SW 1271 (cell line): ENCODE measurements around the gene TXNDC5.
"Not testable (repeated sequence)": the region's sequence is repeated elsewhere in the genome, so short reads cannot be mapped to it uniquely, and the experiment has no call there.

Experiments
- DNase-seq, 2 experiments: peaks; one replicate each; lab custom pipeline; 2025; lab: John Stamatoyannopoulos, UW

The TXNDC5 gene

DNA sequence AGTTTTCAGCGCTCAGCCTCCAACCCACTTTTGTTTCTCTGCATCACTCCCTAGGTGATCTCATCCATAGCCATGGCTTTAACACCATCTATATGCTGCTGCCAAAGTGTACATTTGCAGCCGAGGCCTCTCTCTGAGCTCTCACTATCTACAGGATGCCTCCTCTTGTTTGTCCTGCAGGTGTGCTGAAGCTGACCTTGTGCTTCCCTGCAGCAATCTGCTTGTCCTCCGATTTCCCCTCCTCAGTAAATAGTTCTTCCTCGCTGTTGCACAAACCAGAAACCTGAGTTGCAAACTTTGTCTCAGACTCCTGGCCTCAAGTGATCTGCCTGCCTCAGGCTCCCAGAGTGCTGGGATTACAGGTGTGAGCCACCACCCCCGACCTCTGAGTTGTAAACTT, 3.7 kb upstream of the TXNDC5 start:
- DNase-seq: no peak

DNA sequence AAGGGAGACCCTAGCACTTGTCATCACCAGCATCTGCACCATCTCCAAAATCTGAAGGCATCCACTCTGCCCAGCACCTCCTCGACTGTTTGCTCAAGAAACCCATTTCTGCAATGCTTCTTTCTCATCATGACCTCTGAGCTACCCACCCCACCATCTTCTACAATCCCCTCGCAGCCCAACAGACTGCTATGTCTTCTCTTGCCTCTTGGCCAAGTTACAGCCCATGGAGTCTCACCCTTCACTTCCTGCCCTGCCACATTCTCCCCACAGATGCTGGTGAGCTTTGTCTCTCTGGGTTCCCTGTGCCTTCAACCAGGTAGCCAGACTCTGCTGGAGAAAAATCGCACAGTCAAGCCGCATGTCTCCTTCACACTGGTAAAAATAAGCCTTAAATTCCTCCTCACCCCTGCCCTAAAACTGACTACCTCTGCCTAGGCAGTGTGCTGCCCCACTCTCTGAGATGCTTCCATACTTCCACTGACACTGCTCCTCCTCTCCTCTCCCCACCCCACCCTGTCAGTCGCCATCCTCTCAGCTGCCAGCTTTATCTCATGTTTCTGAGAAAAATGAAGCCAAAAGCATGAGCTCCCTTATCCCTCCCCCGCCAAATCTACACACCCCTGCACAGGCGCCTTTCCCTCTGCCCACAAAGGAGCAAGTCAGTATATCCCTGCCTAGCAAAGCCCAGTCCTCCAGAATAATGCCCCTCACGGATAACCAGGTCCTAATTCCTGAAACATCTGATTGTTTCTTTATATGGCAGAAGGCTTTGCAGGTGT, 2.3 kb upstream of the TXNDC5 start:
- DNase-seq: no peak

DNA sequence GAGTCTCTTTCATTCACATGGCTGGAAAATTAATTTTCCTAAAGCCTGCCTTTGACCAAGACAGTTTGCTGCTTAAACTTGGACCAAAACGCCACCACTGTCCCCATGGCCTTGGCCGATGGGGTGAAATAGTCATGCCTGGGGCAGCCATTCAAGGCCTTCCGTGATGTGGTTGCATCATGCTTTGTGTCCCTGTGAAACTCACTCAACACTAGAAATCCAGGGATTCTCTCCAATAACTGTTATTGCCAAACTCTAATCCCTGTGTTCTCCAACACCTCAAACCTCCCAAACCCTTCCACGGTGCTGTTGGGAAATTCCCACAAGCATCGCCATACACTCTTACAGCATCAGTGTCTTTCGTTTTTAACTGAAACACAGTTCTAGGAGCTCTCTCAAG, 1.4 kb upstream of the TXNDC5 start:
- no peak for DNase-seq

DNA sequence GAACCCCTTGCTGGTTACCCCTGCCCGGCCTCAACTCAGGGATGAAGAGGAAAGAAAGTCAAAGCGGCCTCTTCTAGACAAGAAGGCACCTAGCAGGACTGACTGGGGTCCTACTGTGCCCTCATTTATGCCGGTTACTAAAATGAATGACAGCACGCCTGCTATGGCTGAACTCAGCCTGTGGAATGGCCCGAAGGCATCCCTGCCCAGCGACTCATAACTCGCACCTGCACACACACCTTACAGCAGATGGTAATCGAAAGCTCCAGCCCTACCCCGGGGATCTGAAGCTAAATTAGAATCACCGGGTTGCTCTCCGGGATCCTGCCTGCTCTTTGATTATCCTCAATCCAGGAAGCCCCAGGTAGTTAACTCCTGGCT, 747 bp upstream of the TXNDC5 start:
- DNase-seq: no peak

DNA sequence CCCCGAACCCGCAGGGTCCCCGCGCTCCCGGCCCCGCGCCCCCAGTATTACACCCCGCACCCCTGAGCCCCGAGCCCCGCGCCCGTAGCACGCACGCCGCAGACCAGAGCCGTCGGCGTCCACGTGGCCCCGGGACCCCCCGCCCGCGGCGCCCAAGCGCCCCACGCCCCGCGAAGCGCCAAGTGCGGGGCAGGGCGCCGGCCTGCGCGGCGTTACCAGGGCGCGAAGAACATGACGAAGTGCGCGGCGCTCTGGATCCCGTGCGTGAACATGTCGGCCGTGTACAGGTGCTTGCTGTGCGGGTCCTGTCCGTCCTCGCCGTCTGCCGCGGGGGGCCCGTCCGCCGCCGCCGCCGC, 312 bp downstream of the TXNDC5 start:
- DNase-seq: no peak

DNA sequence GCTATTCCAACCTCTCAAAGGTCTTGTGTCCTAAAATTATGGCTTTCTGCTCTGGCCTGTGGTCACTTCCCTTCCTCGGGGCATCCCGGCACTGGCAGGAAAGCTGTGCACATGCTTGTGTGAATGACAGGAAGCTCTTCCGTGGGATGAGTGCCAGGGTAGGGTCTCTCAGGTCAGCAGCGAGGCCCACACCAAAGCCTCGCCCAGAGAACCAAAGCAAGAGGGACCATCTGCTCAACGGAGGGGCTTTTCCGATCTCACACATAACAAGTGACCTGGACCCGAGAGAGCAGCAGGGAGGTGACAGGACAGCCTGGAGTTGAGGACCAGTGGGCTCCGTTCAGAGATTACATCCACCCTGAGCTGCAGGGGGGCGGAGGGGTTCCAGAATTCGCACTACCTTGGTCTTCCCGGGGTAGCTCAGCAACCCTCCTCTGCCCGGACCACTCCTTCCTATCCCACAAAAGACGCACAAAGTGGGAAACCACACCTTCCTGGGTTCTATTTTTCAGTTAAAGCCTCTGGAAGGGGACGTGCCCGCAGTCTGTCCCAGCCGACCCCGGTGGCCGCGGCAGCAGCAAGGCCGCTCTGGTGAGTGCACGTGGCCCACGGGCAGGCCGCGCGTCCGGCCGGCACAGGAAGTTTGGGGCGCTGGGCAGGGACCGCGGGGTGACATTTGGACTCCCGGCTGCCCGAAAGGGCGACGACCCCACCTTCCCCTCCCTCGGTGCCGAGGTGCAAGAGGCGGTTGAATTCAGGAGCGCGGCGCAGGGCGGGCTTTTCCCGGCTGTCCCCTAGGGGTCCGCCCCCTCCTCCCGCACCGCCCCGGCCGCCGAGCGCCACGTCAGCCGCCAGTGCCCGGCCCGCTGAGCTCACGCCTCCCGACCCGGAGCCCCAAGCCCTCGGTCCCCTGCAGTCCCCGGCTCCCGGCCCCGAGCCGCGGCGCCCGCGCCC, 988 bp downstream of the TXNDC5 start:
- peak in 1 of 2 experiments; percentile 64 for DNase-seq

DNA sequence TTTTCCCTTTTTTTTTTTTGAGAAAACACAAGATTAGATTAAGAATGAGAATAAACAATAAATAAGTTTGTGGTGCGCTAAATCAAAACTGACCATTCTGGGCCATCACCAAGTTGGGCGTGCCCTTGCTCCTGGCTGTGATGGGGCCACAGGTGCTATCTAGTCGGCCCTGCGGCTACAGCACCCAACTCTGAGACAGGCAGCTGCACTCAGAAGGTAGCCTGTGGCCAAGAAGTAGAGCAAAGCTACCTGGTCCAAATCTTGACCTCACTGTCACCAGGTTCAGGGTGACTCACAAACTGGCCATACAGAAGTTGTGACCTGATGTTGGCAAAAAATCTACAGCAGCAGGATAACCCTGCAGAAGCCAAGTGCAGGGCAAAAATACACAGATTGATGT, 3.4 kb downstream of the TXNDC5 start:
- no peak for DNase-seq

DNA sequence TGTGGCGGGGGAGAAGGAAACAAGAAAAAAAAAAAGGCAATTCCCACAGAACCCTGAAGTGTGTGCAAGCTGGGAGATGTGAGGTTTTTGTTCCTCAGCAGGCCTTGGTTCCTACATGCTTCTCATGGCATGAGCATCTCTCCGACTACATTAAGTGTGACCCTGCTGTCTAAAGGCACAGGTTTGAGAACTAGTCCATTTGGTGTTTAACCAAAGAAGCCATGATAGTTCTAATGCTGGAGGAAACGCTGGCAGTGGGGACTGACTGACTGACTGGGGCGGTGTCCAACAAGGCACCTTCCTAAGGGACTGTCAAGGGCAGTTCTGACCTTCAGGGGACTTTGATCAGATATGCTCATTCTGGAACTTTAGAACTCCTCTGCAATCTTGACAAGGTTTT, 3.8 kb downstream of the TXNDC5 start:
- no peak for DNase-seq

DNA sequence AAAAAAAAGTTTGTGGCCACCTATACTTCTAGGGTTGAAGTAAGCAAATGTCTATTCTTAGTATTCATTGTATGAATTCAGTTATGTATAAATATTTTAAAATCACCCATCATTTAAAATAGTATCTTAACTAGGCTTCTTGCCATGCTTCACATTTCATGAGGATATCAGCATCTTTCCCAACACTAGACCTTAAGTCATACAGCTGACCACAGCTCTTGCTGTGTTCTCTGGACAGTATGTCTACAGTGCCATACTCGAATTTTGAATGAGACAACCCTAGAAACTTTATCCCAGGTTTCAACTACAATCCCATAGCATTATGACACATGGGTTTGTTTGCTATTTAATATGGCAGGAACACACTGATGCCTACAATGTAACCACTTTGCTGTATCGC, 5.2 kb downstream of the TXNDC5 start:
- no peak for DNase-seq

DNA sequence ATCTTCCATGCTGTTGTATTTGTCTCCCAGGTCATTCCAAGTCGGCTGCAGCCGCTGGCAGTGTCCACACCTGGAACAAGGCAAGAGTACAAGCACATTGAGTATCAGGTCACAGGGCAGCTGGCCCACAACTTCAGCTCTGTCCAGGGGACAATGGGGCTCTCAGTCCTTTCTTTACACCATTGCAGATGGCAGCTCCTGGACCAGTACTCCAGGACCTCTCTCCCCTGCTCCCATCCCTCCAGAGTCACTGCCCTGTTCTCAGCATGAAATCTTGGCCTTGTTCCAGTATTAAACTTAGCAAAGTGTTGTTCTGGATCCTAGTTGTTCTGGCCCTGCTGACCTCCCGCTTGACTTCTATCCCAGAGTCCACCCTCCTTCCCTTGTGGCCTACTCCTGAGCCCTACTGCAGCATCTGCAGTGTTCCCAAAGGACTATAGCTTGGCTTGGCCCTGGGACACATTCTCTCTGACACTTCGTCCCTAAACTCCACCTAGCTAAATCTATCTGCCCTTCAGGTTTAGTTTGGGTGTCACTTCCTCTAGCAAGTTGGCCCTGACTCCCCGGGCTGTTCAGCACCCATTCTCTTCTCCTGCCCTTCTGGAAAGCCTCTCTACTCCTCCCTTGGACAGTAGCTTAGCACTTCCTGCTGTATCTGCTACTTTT, 5.8 kb downstream of the TXNDC5 start:
- DNase-seq: no peak

DNA sequence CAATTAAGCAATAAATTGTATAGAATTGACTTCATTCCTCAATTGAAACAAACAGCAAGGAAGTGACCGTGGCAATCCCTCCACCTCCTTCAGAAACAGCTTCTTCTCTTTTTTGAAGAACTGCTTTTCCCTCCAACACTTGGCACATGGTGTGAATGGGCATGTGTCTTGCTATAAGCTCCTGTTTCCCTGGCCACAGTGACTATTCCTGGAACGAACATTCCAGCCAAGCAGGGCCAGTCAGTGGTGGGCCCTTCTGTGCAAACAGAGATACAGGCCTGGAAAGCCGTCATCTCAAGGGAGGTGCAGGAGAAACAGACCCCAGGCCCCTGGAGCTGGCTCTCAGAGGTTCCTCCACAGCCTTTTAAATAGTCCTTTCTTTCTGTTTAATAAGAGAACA, 6.9 kb downstream of the TXNDC5 start:
- no peak for DNase-seq

DNA sequence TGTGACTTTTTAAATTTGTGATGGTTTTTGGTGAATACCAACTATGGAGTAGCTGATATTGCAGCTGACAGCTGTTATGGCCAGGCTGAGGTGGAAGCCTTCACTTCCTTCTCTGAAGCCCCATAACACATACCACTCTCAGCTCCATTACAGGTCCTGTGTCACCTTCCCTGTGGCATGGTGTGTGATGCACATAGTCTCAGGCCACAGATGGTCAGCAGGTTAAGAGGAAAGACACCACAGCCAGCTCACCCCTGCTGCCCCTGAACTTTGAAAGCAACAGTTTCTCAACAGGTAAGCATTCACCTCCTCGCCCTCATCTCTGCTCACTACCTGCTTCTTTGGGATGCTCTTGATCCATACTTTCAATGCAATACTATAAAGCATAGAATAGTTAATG, 7.7 kb downstream of the TXNDC5 start:
- no peak for DNase-seq

DNA sequence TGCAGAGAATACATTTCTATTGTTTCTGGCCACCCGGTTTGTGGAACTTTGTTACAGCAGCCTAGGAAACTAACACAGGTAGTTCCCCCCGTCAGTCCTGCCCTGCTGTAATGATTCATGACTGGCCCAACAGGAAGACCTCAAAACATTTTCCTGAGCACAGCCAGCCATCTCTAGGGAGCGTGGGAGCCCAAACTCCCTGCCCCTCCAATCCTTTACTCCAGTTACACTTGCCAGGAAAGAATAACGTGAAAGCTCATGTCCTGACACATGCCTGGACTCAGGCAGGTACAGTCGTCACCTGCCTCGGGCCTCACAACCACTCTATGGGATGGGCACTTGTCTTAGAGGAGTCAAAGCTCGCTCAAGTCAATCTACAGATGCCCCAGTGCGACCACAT, 8.4 kb downstream of the TXNDC5 start:
- DNase-seq: no peak

DNA sequence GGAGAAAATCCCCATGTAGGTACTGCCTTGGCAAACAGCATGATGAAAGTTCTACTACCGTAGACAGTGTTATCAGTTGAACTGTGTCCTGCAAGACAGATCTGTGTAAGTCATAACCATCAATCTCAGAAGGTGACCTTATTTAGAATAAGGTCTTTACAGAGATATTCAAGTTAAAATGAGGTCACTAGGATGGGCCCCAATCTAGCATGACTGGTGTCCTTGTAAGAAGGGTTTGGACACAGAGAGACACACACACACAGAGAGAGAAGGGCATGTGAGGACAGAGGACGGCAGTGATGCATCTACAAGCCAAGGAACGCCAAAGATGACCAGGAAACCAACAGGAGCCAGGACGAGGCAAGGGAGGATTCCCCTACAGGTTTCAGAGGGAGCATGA, 8.8 kb downstream of the TXNDC5 start:
- DNase-seq: no peak

DNA sequence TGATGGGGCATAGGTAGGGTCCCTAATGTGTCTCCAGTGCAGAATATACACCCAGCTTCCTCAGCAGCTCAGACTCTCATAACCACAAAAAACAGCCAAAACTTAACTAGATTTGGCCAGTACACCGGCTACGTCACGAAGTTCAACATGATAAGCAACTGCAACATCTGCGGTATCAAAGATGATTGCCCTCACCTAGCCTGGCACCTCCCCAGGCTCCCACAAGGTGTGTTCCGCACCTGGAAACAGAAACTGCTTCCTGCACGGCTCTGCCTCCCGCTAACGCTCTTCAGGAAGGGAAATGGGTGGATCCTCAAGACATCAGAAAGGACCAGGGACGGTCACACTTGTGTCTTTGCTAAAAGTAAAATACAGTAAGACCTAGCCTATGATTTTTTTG, 9.5 kb downstream of the TXNDC5 start:
- DNase-seq: no peak

DNA sequence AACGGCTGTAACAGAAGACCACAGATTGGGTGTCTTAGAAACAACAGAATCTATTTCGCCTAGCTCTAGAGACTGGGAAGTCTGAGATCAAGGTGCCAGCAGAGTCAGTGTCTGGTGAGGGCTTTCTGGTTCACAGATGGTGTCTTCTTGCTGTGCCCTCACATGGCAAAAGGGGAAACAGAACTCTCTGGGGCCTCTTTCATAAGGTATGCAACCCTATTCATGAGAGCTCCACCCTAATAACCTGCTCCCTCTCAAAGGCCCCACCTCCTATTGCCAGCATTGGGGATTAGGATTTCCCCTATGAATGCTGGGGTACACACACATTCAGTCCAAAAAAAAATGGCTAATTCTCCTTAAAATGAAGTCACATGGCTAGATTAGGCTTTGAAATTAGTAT, 10.0 kb downstream of the TXNDC5 start:
- no peak for DNase-seq

DNA sequence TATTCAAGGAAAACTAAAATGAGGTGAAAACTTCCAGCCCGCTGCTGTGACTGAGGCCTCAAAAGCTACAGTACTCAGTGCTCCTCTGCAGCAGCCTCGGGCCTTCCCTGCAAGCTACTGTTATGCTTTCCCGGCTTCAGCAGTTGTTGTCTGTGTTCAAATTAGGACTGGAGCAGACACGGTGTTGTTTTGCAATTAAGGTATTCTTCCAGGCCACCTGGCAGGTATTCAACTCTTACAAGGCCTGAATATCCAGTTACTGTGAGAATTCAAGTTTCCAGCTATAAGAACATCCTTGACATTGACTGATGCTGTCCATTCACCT, 10.7 kb downstream of the TXNDC5 start:
- DNase-seq: no peak

DNA sequence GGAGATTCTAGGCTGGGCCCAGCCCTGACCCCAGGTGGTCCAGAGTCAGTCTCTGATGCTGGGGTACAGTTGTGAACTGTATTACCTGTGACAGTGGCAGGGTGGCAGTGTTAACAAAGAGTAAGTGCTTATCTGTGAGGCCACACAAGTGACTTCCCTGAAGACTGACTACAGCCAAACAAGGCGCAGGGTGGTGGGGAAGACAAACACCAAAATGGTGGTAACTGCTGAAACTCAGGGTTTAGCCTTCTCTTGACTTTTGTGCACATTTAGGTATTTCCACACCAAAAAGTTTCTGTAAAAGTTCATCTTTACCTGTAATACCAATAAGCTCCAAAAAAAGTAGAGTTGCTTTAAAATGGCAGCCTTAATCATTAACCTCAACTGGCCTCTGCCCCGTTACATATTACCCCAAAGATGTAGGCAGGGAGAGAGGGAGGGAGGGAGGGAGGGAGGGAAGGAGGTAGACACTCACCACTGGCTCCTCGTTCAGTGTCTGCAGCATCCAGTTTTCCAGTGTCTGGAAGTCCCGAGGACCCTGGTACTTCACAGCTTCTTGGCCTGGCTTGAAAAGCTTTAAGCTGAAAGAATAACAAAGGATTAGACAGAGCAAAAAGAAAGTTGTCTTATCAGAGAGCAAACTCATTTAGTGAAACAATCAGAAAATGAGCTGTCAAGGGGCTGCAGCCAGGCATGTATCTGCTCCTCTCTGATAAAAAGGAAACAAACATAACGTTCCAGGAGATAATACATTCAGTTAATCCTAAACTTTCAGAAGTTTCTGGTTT, 11.3 kb downstream of the TXNDC5 start:
- DNase-seq: peak in 1 of 2 experiments; percentile 11

DNA sequence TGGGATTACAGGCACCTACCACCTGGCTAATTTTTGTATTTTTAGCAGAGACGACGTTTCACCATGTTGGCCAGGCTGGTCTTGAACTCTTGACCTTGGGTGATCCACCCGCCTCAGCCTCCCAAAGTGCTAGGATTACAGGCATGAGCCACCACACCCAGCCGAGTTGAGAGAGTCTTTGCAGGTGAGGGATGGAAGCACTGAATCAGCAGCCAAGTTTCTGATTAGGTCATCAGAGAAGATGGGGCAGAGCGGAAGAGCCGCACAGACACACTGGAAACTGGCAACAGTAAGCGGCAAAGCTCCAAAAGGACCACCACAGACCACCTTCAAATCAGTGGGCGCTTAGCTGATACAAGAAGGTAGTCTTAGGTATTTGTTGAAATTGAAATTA, 12.4 kb downstream of the TXNDC5 start:
- not testable (repeated sequence) for DNase-seq

DNA sequence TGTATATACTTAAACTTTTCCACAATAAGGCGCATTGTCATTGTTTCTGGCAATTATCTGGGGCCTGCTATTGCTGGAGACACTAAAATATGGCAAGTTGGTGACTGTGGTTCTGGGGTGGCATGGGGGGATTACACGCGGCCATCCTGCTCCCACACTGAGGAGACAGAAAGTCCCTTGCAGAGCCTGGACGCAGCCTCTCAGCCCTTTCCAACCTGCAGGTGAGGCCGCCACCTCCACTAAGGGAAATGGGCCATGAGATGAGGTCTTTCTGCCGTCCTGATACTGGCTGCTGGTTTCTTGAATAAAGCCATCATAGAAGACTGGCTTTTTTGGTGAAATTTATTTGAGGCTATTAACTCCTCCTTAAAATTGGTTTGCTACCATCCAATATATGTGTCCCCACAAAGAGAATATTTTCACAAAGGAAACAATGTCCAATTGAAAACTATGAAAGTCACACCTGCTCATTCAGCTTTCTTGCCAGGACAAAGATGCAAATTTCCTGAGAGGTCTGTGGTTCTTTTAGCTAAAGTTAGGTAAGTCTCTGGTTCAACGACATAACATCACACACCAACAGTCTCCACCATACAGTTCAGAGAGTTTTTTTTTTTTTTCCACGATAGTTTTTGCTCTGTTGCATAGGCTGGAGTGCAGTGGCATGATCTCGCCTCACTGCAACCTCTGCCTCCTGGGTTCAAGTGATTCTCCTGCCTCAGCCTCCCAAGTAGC, 13.0 kb downstream of the TXNDC5 start:
- no peak for DNase-seq

DNA sequence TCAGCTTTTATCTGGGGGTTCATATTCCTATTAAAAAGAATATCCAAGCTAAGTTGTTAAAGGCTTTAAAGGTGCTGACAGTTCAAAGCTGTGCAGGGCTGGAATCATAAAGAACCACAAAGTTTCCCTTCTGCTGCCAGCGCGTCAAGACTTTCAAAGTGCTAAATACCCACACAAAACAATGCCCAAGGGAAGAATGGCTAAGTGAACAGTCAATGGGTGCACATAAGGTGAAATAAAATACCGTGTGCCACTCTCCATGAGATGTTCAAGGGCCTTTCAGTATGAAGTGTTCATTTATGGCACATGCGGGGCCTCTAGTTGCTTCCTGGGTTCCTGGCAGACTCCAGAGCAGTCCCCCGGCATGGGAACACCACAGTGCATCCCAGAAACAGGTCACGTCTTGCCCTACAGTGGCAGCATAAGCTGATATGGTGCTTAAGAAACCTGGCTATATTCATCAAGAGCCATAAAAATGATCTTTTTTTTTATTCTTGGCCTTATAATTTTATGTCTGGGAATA, 14.1 kb downstream of the TXNDC5 start:
- DNase-seq: no peak

DNA sequence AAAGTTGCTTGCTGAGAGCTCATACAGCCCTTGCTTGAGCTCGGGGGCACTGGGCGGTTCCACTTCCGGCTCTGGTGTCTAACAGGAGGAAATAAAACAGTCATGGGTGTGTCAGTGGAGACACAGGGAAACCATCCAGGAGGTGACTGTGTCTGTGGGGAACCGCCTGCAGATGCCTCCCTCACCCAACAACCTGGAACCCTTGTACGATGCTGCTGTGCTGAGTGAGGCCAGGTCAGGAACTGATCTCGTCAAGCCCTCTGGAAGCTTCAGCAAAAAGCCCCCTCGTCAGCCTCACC, 15.5 kb downstream of the TXNDC5 start:
- no peak for DNase-seq
